Measurements from ENCODE around the gene FAM98B. TPM values are rescaled to one million over a fixed set of nuclear protein-coding genes. Genes with fewer than 3 reads are reported as not detected.

The FAM98B gene
- total and polyA plus RNA-seq, 9 of the 15 experiments (the other 6 are each of a cell fraction or from before 2014, with no cell fraction given): 3.1 to 42.0 (median 9.4) TPM

DNA sequence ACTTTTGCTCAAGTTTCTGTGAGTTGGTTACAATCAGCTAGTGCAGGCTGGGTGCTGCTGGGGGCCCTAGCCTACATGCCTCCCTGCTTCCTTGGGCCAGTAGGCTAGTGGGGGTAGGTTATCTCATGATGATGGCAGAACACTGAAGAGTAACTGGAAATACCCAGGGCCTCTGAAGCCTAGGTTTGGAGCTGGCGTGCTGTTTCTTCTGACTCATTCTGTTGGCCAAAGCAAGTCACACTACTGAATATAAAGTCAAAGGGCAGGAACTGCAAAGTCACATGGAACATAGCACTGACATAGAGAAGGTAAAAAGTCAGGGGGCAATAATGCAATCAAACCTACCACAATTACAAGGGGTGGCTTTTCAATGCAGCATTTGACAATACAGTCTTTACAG, 76.2 kb downstream of the FAM98B start:
- Histone ChIP-seq H3K4me3 (no peak overlapping the region), H4K20me1 (replicated peaks; ENCODE audit: control insufficient read depth, insufficient read depth, low read length) (no peaks in the 10 kb centered on the region), H3K9me3 (replicated peaks; ENCODE audit: control insufficient read depth, insufficient read depth, low read depth, low read length) (no peaks in the 10 kb centered on the region), H2AFZ (ENCODE audit: low read depth, low read length) (no peak overlapping the region), H3K4me1 (replicated peaks in 1 of 2; ENCODE audit: control insufficient read depth in 2 of 2, insufficient read depth in 2 of 2, low read length in 2 of 2) (peaks cover 0 to 3% of the 10 kb centered on the region in 2 experiments; a peak in 2 of 5 replicates), H3K4me2 (ENCODE audit: insufficient read depth, low read length) (no peak overlapping the region), H3K9ac (ENCODE audit: insufficient read depth in 1 of 2, low read depth in 2 of 2, low read length in 2 of 2) (no peak overlapping the region), H3K36me3 (ENCODE audit: control insufficient read depth, insufficient read depth, low read length) (no peaks in the 10 kb centered on the region), H3K9me1 (ENCODE audit: control insufficient read depth, insufficient read depth, low read length) (no peaks in the 10 kb centered on the region), H3K27me3 (ENCODE audit: control insufficient read depth in 2 of 2, insufficient read depth in 2 of 2, low read length in 2 of 2) (no peaks in the 10 kb centered on the region), H3K27ac (ENCODE audit: extremely low read depth, low read depth, low read length) (no peak overlapping the region), H3K79me2 (ENCODE audit: control insufficient read depth, insufficient read depth, low read length) (no peaks in the 10 kb centered on the region)
- DNase-seq (ENCODE audit: extremely low read depth in 1 of 4, low spot score in 3 of 4) (no peak), FAIRE-seq (no peak), ATAC-seq (no peak)
- intact Hi-C loops (cut with micrococcal nuclease): no loop called here
- WGBS (ENCODE audit: insufficient coverage, low coverage, missing lambda C conversion rate): 30% methylated on average over 1 of the region's 1 CpG
- ChIA-PET POLR2A (no interaction called here), CTCF (ENCODE audit: low intra/inter-chr PET ratio) (no interaction called here)
- TF ChIP-seq HMG20B (CRISPR knock-in tag; IDR thresholded peaks at IDR 0.05) (no peak), ZFX (CRISPR knock-in tag; IDR thresholded peaks at IDR 0.05) (no peak), CSDE1 (IDR thresholded peaks at IDR 0.05) (no peak), NR2C2 (CRISPR knock-in tag; IDR thresholded peaks at IDR 0.05) (no peak), NR2C2 (tag; IDR thresholded peaks at IDR 0.05) (0 out of 2 replicates have a peak, but pooled peaks have one; percentile 21)
- in situ Hi-C loops (cut with MboI): no loop called here
- no TSS peak for BruUV-seq (replicated peaks)

DNA sequence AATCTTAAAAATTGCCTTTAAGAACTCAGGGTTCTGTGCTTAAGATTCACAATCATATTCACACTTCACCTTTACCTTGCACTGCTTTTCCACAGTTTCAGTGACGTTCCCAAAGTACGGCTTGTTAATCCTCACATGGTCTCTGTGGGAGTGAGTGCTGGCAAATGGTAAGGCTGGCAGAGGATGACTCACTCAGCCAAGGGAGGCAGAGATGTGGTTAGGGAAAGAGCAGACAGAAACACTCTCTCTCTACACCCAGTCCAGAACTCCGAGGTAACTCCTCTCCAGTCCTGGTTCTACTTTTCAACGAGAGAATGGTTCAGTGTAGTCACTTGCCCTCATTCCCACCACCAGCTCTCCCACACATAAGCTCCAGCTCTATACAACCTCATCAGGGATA, 77.6 kb downstream of the FAM98B start:
- BruUV-seq (replicated peaks): no TSS peak
- Histone ChIP-seq H3K79me2 (ENCODE audit: control insufficient read depth, insufficient read depth, low read length) (no peaks in the 10 kb centered on the region), H3K36me3 (ENCODE audit: control insufficient read depth, insufficient read depth, low read length) (no peaks in the 10 kb centered on the region), H3K9ac (ENCODE audit: insufficient read depth in 1 of 2, low read depth in 2 of 2, low read length in 2 of 2) (no peak overlapping the region), H3K4me1 (replicated peaks in 1 of 2; ENCODE audit: control insufficient read depth in 2 of 2, insufficient read depth in 2 of 2, low read length in 2 of 2) (peaks cover 0 to 3% of the 10 kb centered on the region in 2 experiments; a peak in 2 of 5 replicates), H3K27me3 (ENCODE audit: control insufficient read depth in 2 of 2, insufficient read depth in 2 of 2, low read length in 2 of 2) (no peaks in the 10 kb centered on the region), H4K20me1 (replicated peaks; ENCODE audit: control insufficient read depth, insufficient read depth, low read length) (no peaks in the 10 kb centered on the region), H3K4me3 (no peak overlapping the region), H2AFZ (ENCODE audit: low read depth, low read length) (no peak overlapping the region), H3K27ac (ENCODE audit: extremely low read depth, low read depth, low read length) (no peak overlapping the region), H3K9me1 (ENCODE audit: control insufficient read depth, insufficient read depth, low read length) (no peaks in the 10 kb centered on the region), H3K9me3 (replicated peaks; ENCODE audit: control insufficient read depth, insufficient read depth, low read depth, low read length) (no peaks in the 10 kb centered on the region), H3K4me2 (ENCODE audit: insufficient read depth, low read length) (no peak overlapping the region)
- WGBS (ENCODE audit: insufficient coverage, low coverage, missing lambda C conversion rate): 8% methylated on average over 4 of the region's 4 CpGs
- no peak for DNase-seq (ENCODE audit: extremely low read depth in 1 of 4, low spot score in 3 of 4)
- POLR2A ChIA-PET: no interaction called here
- in situ Hi-C loops (cut with MboI) (no loop called here), intact Hi-C loops (cut with micrococcal nuclease) (no loop called here)
- CTCF ChIA-PET (ENCODE audit: low intra/inter-chr PET ratio): no interaction called here
- no peak for FAIRE-seq
- ATAC-seq: no peak
- TF ChIP-seq OTX1 (CRISPR knock-in tag; IDR thresholded peaks at IDR 0.05) (no peak), ZNF224 (CRISPR knock-in tag; IDR thresholded peaks at IDR 0.05) (no peak), RBM17 (IDR thresholded peaks at IDR 0.05; ENCODE audit: borderline replicate concordance, low read depth, low read length) (no peak), ZNF184 (CRISPR knock-in tag; IDR thresholded peaks at IDR 0.05) (no peak), ZNF23 (CRISPR knock-in tag; IDR thresholded peaks at IDR 0.05) (no peak), TRIM28 (IDR thresholded peaks at IDR 0.05) (no peak)
- TF ChIP-seq, protein P1, sequence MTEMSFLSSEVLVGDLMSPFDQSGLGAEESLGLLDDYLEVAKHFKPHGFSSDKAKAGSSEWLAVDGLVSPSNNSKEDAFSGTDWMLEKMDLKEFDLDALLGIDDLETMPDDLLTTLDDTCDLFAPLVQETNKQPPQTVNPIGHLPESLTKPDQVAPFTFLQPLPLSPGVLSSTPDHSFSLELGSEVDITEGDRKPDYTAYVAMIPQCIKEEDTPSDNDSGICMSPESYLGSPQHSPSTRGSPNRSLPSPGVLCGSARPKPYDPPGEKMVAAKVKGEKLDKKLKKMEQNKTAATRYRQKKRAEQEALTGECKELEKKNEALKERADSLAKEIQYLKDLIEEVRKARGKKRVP (CRISPR knock-in tag; IDR thresholded peaks at IDR 0.05): no peak
- TF ChIP-seq, protein P2, sequence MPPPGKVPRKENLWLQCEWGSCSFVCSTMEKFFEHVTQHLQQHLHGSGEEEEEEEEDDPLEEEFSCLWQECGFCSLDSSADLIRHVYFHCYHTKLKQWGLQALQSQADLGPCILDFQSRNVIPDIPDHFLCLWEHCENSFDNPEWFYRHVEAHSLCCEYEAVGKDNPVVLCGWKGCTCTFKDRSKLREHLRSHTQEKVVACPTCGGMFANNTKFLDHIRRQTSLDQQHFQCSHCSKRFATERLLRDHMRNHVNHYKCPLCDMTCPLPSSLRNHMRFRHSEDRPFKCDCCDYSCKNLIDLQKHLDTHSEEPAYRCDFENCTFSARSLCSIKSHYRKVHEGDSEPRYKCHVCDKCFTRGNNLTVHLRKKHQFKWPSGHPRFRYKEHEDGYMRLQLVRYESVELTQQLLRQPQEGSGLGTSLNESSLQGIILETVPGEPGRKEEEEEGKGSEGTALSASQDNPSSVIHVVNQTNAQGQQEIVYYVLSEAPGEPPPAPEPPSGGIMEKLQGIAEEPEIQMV (tag; conservative IDR thresholded peaks at IDR 0.05; ENCODE audit: low read depth): no peak
- TF ChIP-seq, protein P3, sequence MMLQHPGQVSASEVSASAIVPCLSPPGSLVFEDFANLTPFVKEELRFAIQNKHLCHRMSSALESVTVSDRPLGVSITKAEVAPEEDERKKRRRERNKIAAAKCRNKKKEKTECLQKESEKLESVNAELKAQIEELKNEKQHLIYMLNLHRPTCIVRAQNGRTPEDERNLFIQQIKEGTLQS (IDR thresholded peaks at IDR 0.05): peak; percentile 44; the same call in 1 of the 2 replicates
- TF ChIP-seq, protein P3 (CRISPR knock-in tag; conservative IDR thresholded peaks at IDR 0.05): no peak
